Measurements from ENCODE around the gene SORCS2.

Gene SORCS2

GRCh38 chr4:7192252-7193029 is at the start of gene SORCS2:
TSS of gene SORCS2 (plus strand) at chr4:7192538.
- Mint-ChIP-seq H3K9me3 (no peaks in the 10 kb centered on the region), H3K4me1 (ENCODE audit: low read depth) (peaks cover 2% of the 10 kb centered on the region), H3K27me3 (peaks cover 85% of the 10 kb centered on the region), H3K36me3 (ENCODE audit: low read depth) (no peaks in the 10 kb centered on the region), H3K4me3 (peak within 1 kb of the TSS; percentile 10), H3K27ac (no peak within 1 kb of the TSS)
- peak; percentile 71 for DNase-seq

- no peak for DNase-seq
- Mint-ChIP-seq H3K4me1 (ENCODE audit: low read depth) (no peaks in the 10 kb centered on the region), H3K27ac (no peak overlapping the region), H3K36me3 (ENCODE audit: low read depth) (no peaks in the 10 kb centered on the region), H3K27me3 (no peaks in the 10 kb centered on the region), H3K9me3 (no peaks in the 10 kb centered on the region), H3K4me3 (no peak overlapping the region)
These were observed 47.7 kb upstream of the SORCS2 start for GRCh38 chr4:7144374-7145290.

DNA sequence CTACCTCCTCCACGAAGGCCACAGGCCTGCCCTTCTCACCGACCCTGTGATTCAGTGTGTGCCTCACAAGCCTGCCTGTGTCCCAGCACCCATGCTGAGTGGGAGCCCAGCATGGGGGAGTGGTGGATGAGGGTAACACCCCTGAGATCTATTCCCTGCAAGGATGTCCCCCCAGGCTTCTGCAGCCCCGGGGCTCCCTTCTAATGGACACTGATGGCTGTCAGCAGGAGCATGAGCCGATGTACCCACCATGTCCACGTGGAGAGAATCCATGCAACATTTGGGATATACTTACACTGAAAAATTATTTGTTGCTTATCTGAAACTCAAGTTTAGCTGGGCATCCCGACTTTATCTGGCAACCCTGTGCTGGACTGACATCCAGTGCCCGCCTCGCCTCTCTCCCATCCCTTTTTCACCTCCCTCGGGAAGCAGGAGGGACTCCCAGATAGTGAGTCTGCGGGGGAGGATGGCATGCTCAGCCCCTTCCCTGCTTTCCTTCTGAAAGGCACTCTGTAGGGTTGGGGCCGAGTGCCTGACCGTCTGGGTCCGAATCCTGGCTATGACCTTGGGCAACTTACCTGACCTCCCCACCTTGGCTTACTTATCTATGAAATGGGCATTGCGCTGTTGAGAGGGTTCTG is 46.9 kb upstream of the SORCS2 start:
- Mint-ChIP-seq H3K27me3 (no peaks in the 10 kb centered on the region), H3K9me3 (no peaks in the 10 kb centered on the region), H3K4me1 (ENCODE audit: low read depth) (no peaks in the 10 kb centered on the region), H3K36me3 (ENCODE audit: low read depth) (no peaks in the 10 kb centered on the region), H3K27ac (no peak overlapping the region), H3K4me3 (no peak overlapping the region)
- no peak for DNase-seq

GRCh38 chr4:7146059-7146785 is 46.1 kb upstream of the SORCS2 start:
- Mint-ChIP-seq H3K36me3 (ENCODE audit: low read depth) (no peaks in the 10 kb centered on the region), H3K9me3 (no peaks in the 10 kb centered on the region), H3K27me3 (no peaks in the 10 kb centered on the region), H3K27ac (no peak overlapping the region), H3K4me3 (no peak overlapping the region), H3K4me1 (ENCODE audit: low read depth) (no peaks in the 10 kb centered on the region)
- no peak for DNase-seq

DNA sequence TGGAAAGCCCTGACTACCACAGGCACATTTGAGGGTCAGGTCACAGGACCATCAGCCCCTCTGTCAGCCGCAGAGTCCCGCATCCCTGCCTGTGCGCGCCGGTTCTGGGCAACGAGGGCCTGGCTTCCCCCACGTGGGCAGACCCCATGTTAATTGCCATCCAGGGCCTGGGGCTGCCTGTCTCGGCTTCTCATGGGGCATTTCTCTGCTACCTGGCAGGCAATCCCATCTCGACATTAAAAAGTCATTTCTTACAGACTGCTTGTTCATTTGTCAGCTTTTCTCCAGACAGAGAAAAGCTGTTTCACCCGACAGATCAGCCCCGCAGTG is 45.6 kb upstream of the SORCS2 start:
- no peak overlapping the region for H3K4me3 Mint-ChIP-seq
- no peaks in the 10 kb centered on the region for H3K27me3 Mint-ChIP-seq
- no peak for DNase-seq
- no peak overlapping the region for H3K27ac Mint-ChIP-seq
- no peaks in the 10 kb centered on the region for H3K36me3 Mint-ChIP-seq (ENCODE audit: low read depth)
- no peaks in the 10 kb centered on the region for H3K4me1 Mint-ChIP-seq (ENCODE audit: low read depth)
- no peaks in the 10 kb centered on the region for H3K9me3 Mint-ChIP-seq

DNA sequence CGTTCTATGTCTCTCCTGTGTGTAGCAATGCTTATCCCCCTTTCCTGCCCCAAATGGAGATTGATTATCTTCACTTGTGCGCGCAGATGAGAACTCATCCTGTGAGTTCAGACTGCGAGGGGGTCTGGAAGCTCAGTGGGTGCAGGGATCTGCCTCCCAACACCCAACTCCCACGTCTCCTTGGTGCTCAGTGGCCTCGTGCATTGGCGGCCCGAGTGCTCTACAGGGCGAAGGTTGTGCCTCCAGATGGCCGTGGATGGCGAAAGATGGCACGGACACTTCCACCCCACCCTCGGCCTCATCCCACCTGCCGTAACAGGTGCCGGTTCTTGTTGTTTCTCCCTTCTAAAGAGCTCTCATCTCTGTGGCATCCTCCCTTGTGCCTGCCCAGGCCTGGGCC is 45.1 kb upstream of the SORCS2 start:
- no peaks in the 10 kb centered on the region for H3K27me3 Mint-ChIP-seq
- H3K36me3 Mint-ChIP-seq (ENCODE audit: low read depth): no peaks in the 10 kb centered on the region
- H3K9me3 Mint-ChIP-seq: no peaks in the 10 kb centered on the region
- no peaks in the 10 kb centered on the region for H3K4me1 Mint-ChIP-seq (ENCODE audit: low read depth)
- H3K4me3 Mint-ChIP-seq: no peak overlapping the region
- H3K27ac Mint-ChIP-seq: no peak overlapping the region
- no peak for DNase-seq

DNA sequence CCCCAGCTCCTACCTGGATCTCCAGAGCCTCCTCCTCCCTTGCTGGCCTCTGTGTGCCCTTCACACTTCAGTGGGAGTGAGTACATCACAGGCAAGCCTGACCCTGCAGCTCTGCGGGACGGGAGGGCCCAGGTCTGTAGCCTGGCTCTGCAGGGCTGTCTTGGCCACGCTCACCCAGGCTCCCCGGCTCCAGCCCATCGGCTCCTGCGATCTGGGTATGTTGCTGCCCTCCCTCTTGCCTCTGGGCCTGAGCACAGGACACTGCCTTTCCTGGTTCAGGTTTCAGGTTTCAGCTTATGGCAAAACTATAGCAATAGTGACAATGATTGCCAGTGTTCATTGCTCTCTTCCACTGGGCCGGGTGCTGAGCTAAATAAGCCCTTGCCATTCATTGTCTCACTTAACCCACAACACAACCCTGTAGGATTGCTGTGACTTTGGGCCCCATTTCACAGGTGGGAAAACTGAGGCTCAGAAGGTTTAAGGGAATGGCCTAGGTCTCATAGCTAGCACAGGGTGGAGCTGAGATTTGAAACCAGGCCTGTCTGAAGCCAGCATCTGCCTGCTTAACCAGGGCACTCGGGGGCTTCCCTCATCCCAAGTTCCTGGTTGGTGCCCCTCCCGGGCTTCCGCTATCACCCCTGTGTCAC is 44.6 kb upstream of the SORCS2 start:
- no peaks in the 10 kb centered on the region for H3K36me3 Mint-ChIP-seq (ENCODE audit: low read depth)
- no peaks in the 10 kb centered on the region for H3K9me3 Mint-ChIP-seq
- H3K27ac Mint-ChIP-seq: no peak overlapping the region
- H3K4me3 Mint-ChIP-seq: no peak overlapping the region
- DNase-seq: no peak
- H3K27me3 Mint-ChIP-seq: no peaks in the 10 kb centered on the region
- H3K4me1 Mint-ChIP-seq (ENCODE audit: low read depth): no peaks in the 10 kb centered on the region

DNA sequence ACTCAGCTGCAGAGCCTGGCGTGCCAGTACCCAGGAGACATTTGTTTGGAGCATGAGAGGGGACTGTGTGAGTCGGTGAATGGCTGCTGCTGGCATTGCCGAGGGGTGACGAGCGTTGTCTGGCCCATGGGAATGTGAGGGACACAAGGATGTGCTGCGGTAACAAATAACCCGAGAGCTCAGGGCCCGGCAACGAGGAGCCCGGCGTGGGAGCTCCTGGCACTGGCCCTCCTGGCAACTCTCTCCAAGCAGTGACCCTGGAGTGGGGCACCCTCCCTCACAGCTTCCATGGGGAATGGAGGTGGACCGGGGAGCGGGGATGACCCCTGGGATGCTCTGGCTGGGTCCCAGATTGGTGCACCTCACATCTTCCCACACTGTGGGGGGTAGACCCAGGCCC is 44.0 kb upstream of the SORCS2 start:
- Mint-ChIP-seq H3K4me3 (no peak overlapping the region), H3K27ac (no peak overlapping the region), H3K9me3 (no peaks in the 10 kb centered on the region), H3K4me1 (ENCODE audit: low read depth) (no peaks in the 10 kb centered on the region), H3K27me3 (no peaks in the 10 kb centered on the region), H3K36me3 (ENCODE audit: low read depth) (no peaks in the 10 kb centered on the region)
- DNase-seq: no peak

- H3K4me3 Mint-ChIP-seq: no peak overlapping the region
These were observed 42.2 kb upstream of the SORCS2 start for GRCh38 chr4:7150036-7150635.

GRCh38 chr4:7151668-7152227 is 40.6 kb upstream of the SORCS2 start:
- Mint-ChIP-seq H3K9me3 (no peaks in the 10 kb centered on the region), H3K27ac (no peak overlapping the region)

More at GRCh38 chr4:7150036-7150635, 42.2 kb upstream of the SORCS2 start:
- Mint-ChIP-seq H3K27me3 (peaks cover 8% of the 10 kb centered on the region), H3K9me3 (no peaks in the 10 kb centered on the region), H3K36me3 (ENCODE audit: low read depth) (no peaks in the 10 kb centered on the region), H3K27ac (no peak overlapping the region), H3K4me1 (ENCODE audit: low read depth) (no peaks in the 10 kb centered on the region)
- no peak for DNase-seq

GRCh38 chr4:7153711-7154110 is 38.6 kb upstream of the SORCS2 start:
- no peaks in the 10 kb centered on the region for H3K9me3 Mint-ChIP-seq
- H3K27me3 Mint-ChIP-seq: peaks cover 21% of the 10 kb centered on the region
- H3K27ac Mint-ChIP-seq: no peak overlapping the region
- H3K4me3 Mint-ChIP-seq: no peak overlapping the region
- H3K36me3 Mint-ChIP-seq (ENCODE audit: low read depth): no peaks in the 10 kb centered on the region
- no peak for DNase-seq
- no peaks in the 10 kb centered on the region for H3K4me1 Mint-ChIP-seq (ENCODE audit: low read depth)

More at GRCh38 chr4:7151668-7152227, 40.6 kb upstream of the SORCS2 start:
- Mint-ChIP-seq H3K4me3 (no peak overlapping the region), H3K27me3 (peaks cover 18% of the 10 kb centered on the region), H3K36me3 (ENCODE audit: low read depth) (no peaks in the 10 kb centered on the region), H3K4me1 (ENCODE audit: low read depth) (no peaks in the 10 kb centered on the region)
- no peak for DNase-seq

GRCh38 chr4:7154351-7154981 is 37.9 kb upstream of the SORCS2 start:
- no peak overlapping the region for H3K4me3 Mint-ChIP-seq
- no peaks in the 10 kb centered on the region for H3K4me1 Mint-ChIP-seq (ENCODE audit: low read depth)
- no peak overlapping the region for H3K27ac Mint-ChIP-seq
- peaks cover 24% of the 10 kb centered on the region for H3K27me3 Mint-ChIP-seq
- DNase-seq: peak; percentile 8
- no peaks in the 10 kb centered on the region for H3K36me3 Mint-ChIP-seq (ENCODE audit: low read depth)
- no peaks in the 10 kb centered on the region for H3K9me3 Mint-ChIP-seq

- H3K27ac Mint-ChIP-seq: no peak overlapping the region
- H3K9me3 Mint-ChIP-seq: no peaks in the 10 kb centered on the region
- peak; percentile 8 for DNase-seq
These were observed 36.7 kb upstream of the SORCS2 start for GRCh38 chr4:7155590-7156071.

More at GRCh38 chr4:7155590-7156071, 36.7 kb upstream of the SORCS2 start:
- H3K27me3 Mint-ChIP-seq: peaks cover 25% of the 10 kb centered on the region
- no peaks in the 10 kb centered on the region for H3K4me1 Mint-ChIP-seq (ENCODE audit: low read depth)
- no peaks in the 10 kb centered on the region for H3K36me3 Mint-ChIP-seq (ENCODE audit: low read depth)
- H3K4me3 Mint-ChIP-seq: no peak overlapping the region
